HG02884 (cell line): ENCODE data around the gene DCST2.
A peak's percentile ranks its signal among the peaks of the same experiment; 100 is the strongest.

ENCODE experiments used
- ATAC-seq: cut with Tn5 transposase; IDR thresholded peaks from one replicate; pipeline ENCODE4 v1.9.1; 2021; ENCODE audit warnings: mild to moderate bottlenecking, moderate library complexity; ENCODE audit not compliant: unreplicated experiment

Gene DCST2

GRCh38 chr1:155070158-155070621 lies 36.6 kb upstream of the DCST2 start:
- ATAC-seq = no peak

GRCh38 chr1:155069551-155070157 lies 36.1 kb upstream of the DCST2 start:
- ATAC-seq = no peak

GRCh38 chr1:155068599-155068998 lies 35.0 kb upstream of the DCST2 start:
- ATAC-seq = no peak

DNA sequence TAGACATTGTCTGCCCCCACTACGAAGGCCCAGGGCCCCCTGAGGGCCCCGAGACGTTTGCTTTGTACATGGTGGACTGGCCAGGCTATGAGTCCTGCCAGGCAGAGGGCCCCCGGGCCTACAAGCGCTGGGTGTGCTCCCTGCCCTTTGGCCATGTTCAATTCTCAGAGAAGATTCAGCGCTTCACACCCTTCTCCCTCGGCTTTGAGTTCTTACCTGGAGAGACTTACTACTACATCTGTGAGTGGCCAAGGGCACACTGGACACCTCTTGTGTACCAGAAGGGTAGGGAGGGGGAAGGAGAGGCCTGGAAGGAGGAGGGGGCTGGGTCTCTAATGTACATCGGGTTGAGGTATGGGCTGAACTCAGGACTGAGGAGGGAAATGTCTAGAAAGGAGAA lies 33.2 kb upstream of the DCST2 start:
- no peak for ATAC-seq

- ATAC-seq = no peak
Measured at GRCh38 chr1:155064832-155065429, 31.4 kb upstream of the DCST2 start.

GRCh38 chr1:155064111-155064831 lies 30.7 kb upstream of the DCST2 start:
- ATAC-seq = no peak

DNA sequence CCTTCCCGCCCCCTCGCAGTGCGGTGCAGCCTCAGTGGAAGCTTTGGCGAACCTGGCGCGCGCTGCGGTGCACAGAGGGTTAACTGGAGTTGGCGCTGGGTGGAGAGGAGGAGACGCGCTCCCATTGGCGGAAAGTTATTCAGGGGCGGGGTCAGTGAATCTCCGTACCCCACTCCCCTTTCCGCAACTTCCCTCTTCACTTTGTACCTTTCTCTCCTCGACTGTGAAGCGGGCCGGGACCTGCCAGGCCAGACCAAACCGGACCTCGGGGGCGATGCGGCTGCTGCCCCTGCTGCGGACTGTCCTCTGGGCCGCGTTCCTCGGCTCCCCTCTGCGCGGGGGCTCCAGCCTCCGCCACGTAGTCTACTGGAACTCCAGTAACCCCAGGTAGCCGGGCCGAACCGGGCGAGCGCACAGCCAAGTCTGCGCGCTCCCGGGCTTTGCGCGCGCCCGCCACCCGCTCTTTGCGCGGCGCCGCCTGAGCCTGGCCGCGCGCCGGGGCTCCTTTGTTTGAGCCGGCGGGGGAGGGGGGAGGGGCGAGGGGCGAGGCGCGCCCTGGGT lies 30.0 kb upstream of the DCST2 start, which contains the start of gene EFNA4:
Gene EFNA4, plus strand, starts transcription at position 191 of the 561 bp plus-strand sequence. Its CDS starts 84 bp downstream, at position 275.
- ATAC-seq = peak; percentile 53

GRCh38 chr1:155062702-155063411 lies 29.3 kb upstream of the DCST2 start:
- ATAC-seq = no peak

DNA sequence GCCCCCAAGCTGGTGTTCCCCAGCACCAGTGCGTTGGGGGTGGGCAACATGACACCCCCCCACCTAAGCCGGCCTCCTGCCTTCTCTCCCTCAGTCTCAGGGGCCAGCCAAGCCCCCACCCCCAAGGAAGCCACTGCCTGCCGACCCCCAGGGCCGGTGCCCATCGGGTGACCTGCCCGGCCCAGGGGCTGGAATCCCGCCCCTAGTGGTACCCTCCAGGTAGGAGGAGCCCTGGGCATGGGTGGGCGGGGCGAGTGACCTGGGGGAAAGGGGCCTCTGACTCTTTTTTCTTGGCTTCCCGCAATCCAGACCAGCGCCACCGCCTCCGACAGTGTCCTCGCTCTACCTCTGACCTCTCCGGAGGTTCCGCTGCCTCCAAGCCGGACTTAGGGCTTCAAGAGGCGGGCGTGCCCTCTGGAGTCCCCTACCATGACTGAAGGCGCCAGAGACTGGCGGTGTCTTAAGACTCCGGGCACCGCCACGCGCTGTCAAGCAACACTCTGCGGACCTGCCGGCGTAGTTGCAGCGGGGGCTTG lies 28.6 kb upstream of the DCST2 start:
- no peak for ATAC-seq

DNA sequence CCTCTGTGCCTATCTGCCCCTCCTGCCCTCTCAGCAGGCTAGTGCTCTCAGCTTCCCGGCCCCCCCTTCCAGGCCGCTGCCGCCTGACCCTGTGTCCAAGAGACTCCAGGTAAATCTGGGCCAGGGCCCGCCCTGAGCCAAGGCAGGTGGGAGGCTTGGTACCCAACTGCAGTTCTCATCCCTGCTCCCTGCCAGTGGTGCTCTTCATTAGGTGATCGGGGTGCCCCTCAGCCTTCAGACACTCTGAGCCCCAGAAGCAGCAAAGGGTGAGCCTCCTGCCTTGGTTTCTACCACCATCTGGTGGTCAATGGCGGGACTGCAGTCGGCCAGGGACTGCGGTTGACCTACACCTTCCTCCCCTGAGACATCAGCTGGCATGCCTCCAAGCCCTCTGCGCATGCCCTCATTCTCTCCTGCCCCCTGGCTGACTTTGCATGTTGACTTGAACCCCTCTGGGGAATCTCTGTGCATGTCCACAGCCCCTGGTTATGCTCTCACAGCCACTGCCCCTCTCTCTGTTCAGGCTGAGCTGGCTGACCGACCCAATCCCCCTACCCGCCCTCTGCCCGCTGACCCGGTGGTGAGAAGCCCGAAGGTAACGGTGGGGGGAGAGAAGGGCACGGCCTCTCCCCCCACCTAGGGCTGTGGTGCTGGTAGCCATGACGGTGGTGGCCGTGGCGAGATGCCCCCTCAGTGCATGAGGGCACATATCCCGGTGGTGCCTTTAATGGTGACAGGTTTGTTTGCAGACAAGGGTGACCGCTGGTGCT lies 28.0 kb upstream of the DCST2 start:
- ATAC-seq = no peak

- ATAC-seq = no peak
Measured at GRCh38 chr1:155060736-155061135, 27.2 kb upstream of the DCST2 start.

- no peak for ATAC-seq
Measured at GRCh38 chr1:155057788-155058211, 24.2 kb upstream of the DCST2 start.

- no peak for ATAC-seq
Measured at GRCh38 chr1:155057104-155057503, 23.5 kb upstream of the DCST2 start.

- ATAC-seq = no peak
Measured at GRCh38 chr1:155053531-155054105, 20.0 kb upstream of the DCST2 start.

- ATAC-seq = no peak
Measured at GRCh38 chr1:155052439-155053395, 19.1 kb upstream of the DCST2 start.

- no peak for ATAC-seq
Measured at GRCh38 chr1:155051777-155052398, 18.3 kb upstream of the DCST2 start.

- ATAC-seq = no peak
Measured at GRCh38 chr1:155051342-155051776, 17.8 kb upstream of the DCST2 start.
